Liver (tissue), 3 donors: ENCODE data around the gene FKRP.

Experiments
- FOXA1 ChIP-seq: IDR thresholded peaks from 2 replicates; pipeline ENCODE4 v1.6.1; 2016; ENCODE audit warnings: antibody characterized with exemption
- GABPA ChIP-seq, 2 donors: IDR thresholded peaks in 1 of 2; conservative IDR thresholded peaks in 1 of 2; 2 replicates each; pipeline ENCODE4 v1.6.1; 2016; ENCODE audit warnings: antibody characterized with exemption in 2 of 2, mild to moderate bottlenecking in 1 of 2, moderate library complexity in 1 of 2
- HNF4A ChIP-seq, 2 donors: conservative IDR thresholded peaks; 2 replicates each; pipeline ENCODE4 v1.6.1; 2016; ENCODE audit warnings: antibody characterized with exemption in 2 of 2, mild to moderate bottlenecking in 2 of 2
- JUND ChIP-seq, 2 donors: IDR thresholded peaks; 2 replicates each; pipeline ENCODE4 v1.6.1; 2016; ENCODE audit warnings: antibody characterized with exemption in 2 of 2
- RAD21 ChIP-seq, 2 donors: IDR thresholded peaks; 2 replicates each; pipeline ENCODE4 v1.6.1; 2016; ENCODE audit warnings: antibody characterized with exemption in 2 of 2, mild to moderate bottlenecking in 2 of 2
- SP1 ChIP-seq: IDR thresholded peaks from 2 replicates; pipeline ENCODE4 v1.6.1; 2018; ENCODE audit warnings: antibody characterized with exemption, mild to moderate bottlenecking
- TAF1 ChIP-seq: conservative IDR thresholded peaks from 2 replicates; pipeline ENCODE4 v1.6.1; 2016; ENCODE audit warnings: antibody characterized with exemption, mild to moderate bottlenecking
- YY1 ChIP-seq: IDR thresholded peaks from 2 replicates; pipeline ENCODE4 v1.6.1; 2016; ENCODE audit warnings: antibody characterized with exemption, mild to moderate bottlenecking
- TF ChIP-seq, protein P1 (sequence below): fragments of 150-350 bp; IDR thresholded peaks from 2 replicates; pipeline ENCODE4 v1.5.1; 2017; ENCODE audit warnings: improper control_type of control experiment, low read depth, low read length; ENCODE audit not compliant: missing input control
- TF ChIP-seq, protein P2 (sequence below): IDR thresholded peaks from 2 replicates; pipeline ENCODE4 v1.6.1; 2016; ENCODE audit warnings: antibody characterized with exemption, mild to moderate bottlenecking
- TF ChIP-seq, protein P3 (sequence below): IDR thresholded peaks from 2 replicates; pipeline ENCODE4 v1.6.1; 2016; ENCODE audit warnings: antibody characterized with exemption
- TF ChIP-seq, protein P4 (sequence below): IDR thresholded peaks from 2 replicates; pipeline ENCODE4 v1.6.1; 2016; ENCODE audit warnings: antibody characterized with exemption
- donor health status: healthy.
- donor health status: healthy.

- TF ChIP-seq, protein P1, sequence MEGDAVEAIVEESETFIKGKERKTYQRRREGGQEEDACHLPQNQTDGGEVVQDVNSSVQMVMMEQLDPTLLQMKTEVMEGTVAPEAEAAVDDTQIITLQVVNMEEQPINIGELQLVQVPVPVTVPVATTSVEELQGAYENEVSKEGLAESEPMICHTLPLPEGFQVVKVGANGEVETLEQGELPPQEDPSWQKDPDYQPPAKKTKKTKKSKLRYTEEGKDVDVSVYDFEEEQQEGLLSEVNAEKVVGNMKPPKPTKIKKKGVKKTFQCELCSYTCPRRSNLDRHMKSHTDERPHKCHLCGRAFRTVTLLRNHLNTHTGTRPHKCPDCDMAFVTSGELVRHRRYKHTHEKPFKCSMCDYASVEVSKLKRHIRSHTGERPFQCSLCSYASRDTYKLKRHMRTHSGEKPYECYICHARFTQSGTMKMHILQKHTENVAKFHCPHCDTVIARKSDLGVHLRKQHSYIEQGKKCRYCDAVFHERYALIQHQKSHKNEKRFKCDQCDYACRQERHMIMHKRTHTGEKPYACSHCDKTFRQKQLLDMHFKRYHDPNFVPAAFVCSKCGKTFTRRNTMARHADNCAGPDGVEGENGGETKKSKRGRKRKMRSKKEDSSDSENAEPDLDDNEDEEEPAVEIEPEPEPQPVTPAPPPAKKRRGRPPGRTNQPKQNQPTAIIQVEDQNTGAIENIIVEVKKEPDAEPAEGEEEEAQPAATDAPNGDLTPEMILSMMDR: no peak
- TF ChIP-seq, protein P2, sequence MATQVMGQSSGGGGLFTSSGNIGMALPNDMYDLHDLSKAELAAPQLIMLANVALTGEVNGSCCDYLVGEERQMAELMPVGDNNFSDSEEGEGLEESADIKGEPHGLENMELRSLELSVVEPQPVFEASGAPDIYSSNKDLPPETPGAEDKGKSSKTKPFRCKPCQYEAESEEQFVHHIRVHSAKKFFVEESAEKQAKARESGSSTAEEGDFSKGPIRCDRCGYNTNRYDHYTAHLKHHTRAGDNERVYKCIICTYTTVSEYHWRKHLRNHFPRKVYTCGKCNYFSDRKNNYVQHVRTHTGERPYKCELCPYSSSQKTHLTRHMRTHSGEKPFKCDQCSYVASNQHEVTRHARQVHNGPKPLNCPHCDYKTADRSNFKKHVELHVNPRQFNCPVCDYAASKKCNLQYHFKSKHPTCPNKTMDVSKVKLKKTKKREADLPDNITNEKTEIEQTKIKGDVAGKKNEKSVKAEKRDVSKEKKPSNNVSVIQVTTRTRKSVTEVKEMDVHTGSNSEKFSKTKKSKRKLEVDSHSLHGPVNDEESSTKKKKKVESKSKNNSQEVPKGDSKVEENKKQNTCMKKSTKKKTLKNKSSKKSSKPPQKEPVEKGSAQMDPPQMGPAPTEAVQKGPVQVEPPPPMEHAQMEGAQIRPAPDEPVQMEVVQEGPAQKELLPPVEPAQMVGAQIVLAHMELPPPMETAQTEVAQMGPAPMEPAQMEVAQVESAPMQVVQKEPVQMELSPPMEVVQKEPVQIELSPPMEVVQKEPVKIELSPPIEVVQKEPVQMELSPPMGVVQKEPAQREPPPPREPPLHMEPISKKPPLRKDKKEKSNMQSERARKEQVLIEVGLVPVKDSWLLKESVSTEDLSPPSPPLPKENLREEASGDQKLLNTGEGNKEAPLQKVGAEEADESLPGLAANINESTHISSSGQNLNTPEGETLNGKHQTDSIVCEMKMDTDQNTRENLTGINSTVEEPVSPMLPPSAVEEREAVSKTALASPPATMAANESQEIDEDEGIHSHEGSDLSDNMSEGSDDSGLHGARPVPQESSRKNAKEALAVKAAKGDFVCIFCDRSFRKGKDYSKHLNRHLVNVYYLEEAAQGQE: peak; percentile 21
- TF ChIP-seq GABPA (IDR thresholded peaks at IDR 0.05 in 1 of 2, conservative IDR thresholded peaks at IDR 0.05 in 1 of 2): no peak
- TF ChIP-seq, protein P3, sequence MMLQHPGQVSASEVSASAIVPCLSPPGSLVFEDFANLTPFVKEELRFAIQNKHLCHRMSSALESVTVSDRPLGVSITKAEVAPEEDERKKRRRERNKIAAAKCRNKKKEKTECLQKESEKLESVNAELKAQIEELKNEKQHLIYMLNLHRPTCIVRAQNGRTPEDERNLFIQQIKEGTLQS: no peak
- TF ChIP-seq RAD21 (IDR thresholded peaks at IDR 0.05): peak in 1 of 2 donors; percentile 26
- TF ChIP-seq, protein P4, sequence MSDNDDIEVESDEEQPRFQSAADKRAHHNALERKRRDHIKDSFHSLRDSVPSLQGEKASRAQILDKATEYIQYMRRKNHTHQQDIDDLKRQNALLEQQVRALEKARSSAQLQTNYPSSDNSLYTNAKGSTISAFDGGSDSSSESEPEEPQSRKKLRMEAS: no peak
- TF ChIP-seq FOXA1: no peak
- TF ChIP-seq SP1: peak; percentile 34
- TF ChIP-seq HNF4A (conservative IDR thresholded peaks at IDR 0.05): no peak
- TF ChIP-seq YY1: no peak
- TF ChIP-seq JUND (IDR thresholded peaks at IDR 0.05): no peak
- TF ChIP-seq TAF1: no peak
Measured at GRCh38 chr19:46784262-46785053, 38.6 kb downstream of the FKRP start.
